Measurements from ENCODE around the gene HECW1.
"Not testable (repeated sequence)": the region's sequence is repeated elsewhere in the genome, so short reads cannot be mapped to it uniquely, and the experiment has no call there.

Gene HECW1

DNA sequence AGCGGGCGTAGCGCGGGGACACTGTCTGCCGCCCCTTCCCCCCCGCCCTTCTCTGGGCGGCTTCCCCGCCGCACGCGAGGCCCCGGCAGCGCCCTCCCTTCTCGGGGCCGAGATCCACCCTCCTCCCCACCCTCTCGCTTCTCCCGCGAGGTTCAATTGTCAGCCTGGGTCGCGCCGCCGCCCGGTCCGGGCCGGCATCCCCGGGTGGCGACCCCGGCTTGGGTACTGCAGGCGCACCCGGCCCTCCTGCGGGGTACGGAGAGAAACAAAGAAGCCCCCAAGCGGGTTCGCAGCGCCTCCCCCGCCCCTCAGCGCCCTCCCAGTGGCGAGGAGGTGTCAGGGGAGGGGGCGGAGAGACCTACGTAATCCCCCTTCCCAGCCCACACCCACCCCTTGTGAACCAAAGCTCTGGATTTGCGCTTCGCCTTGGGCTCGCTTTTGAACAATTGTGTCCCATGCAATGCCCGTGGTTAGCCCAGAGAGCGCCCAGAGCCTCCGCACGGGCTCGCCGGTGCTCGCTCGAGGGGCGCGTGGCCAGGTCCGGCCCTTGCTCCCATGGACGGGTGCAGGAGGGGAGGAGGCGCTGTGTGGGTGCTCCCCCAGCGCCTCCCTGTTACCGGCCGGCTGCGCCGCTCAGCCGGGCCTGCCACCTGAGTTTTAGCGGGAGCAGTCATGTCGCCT lies 634 bp downstream of the HECW1 start:
- no peak for DNase-seq

- DNase-seq = no peak
Observed at GRCh38 chr7:43113622-43114457, 1.4 kb downstream of the HECW1 start.

GRCh38 chr7:43114458-43114780 lies 2.0 kb downstream of the HECW1 start:
- DNase-seq = no peak

DNA sequence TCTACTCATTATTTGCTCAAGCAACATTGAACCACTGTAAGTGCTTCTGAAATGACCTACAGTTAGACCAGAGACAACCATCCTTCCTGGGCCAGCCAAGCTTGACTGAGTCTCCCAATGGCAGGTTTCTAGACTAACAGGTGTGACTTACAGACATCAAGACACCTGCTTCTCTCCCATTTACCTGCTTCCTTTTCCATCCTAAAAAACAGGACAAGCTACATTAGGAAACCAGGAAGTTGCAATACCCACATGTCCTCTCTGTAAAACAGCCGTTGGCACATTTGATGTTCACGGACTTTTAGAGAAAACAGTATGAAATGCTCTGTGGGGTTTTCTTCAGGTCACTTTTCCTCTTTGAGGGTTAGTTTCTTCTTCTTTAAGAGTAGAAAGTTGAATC lies 4.0 kb downstream of the HECW1 start:
- no peak for DNase-seq

- DNase-seq = no peak
Observed at GRCh38 chr7:43117095-43117494, 4.6 kb downstream of the HECW1 start.

DNA sequence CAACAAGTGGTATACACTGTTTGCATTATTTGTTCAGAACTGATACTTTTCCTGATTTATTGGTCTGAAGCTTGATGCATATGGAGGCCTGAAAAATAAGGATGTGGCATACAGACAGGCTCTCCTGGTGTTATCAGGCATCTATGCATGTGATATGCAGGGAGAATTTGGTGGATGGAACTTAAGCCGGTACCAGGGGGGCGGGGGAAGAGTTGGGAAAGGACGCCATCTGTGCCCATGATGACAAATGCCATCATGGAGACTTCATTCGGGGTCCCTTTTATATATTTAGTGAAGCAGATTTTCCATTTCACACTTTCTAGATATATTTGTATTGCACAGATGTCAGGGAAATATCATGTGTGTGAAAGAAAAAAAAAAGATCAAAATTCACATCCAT lies 5.4 kb downstream of the HECW1 start:
- DNase-seq = no peak

DNA sequence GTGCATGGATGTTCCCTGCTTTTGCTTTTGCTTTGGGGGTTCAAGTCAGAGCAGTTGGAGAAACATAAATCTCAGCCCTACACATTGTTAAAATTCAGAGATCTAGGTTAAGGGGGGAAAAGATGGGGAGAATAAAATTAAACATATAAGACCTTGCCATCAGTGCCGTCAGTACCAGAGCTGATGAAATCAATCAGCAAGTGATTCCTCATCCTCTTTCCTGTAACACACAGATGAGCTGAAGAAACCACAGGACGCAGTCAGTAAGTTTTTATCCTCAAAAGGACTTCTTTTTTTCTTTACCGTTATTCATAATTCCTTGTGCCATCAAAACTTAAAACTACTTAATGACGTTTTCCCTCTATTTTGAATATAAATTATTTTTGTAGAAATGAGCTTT lies 5.9 kb downstream of the HECW1 start:
- no peak for DNase-seq

GRCh38 chr7:43119371-43120075 lies 7.1 kb downstream of the HECW1 start:
- DNase-seq = no peak

- no peak for DNase-seq
Observed at GRCh38 chr7:43121973-43122372, 9.5 kb downstream of the HECW1 start.

- DNase-seq = no peak
Observed at GRCh38 chr7:43123457-43123856, 11.0 kb downstream of the HECW1 start.

DNA sequence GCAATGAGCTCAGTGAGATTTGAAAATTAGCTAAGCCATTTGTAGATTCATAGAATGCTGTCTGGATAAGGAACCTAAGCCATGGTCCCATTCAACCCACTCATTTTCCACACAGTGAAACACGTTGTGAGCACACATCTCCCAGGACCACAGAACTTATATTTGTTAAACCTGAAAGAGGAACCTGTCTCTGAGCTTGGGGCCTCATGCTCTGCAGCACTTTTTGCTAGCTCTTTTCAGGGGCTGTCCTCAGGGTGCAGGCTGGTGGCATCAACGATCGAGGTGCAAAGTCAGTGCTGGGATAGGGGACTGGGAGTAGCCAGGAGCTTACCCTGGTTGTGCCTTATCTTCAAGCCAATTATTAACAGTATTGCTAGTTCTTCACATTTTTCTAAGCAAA lies 11.9 kb downstream of the HECW1 start:
- DNase-seq = no peak

GRCh38 chr7:43130347-43130746 lies 17.9 kb downstream of the HECW1 start:
- no peak for DNase-seq

GRCh38 chr7:43135129-43135528 lies 22.7 kb downstream of the HECW1 start:
- DNase-seq = no peak

DNA sequence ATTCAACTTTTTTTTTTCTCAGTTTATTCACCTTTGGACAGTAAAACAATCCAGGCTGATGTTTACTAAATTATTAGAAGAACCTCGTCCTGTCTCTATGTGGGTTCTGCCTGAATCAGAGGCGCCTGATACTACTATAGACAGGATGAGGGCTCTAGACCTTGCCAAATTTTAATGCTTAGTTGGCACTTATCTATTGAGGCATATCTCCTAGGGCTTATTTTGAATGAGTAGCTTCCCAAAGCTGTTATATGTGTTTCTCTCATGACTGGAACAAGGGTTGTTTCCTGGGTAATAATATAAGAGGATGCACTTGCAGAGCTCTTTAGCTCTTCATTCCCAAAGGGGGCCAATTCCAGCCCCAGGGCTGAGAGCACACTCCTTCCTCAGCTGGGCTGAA lies 23.6 kb downstream of the HECW1 start:
- no peak for DNase-seq

DNA sequence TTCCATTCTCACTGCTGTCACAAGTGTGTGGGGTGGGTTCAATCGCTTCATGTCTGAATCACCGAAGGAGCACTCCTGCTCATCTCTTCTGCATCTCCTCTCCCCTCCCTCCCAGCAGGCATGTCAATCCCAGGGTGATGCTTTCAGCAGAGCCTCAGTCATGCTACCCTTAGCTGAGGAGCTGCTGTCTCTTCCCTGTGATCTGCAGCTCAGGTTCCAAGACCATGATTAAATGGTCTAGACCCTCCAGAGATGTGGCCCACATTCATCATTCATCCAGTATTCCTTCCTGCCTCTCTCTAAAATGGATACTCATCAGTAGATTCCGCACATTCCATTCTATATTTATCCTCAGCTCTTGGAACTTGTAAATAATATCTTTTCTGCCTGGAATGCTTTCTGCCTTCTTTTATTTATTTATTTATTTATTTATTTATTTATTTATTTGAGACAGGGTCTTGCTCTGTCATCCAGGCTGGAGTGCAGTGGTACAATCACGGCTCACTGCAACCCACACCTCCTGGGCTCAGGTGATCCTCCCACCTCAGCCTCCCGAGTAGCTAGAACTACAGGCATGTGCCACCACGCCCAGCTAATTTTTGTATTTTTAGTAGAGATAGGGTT lies 24.8 kb downstream of the HECW1 start:
- DNase-seq = not testable (repeated sequence)

DNA sequence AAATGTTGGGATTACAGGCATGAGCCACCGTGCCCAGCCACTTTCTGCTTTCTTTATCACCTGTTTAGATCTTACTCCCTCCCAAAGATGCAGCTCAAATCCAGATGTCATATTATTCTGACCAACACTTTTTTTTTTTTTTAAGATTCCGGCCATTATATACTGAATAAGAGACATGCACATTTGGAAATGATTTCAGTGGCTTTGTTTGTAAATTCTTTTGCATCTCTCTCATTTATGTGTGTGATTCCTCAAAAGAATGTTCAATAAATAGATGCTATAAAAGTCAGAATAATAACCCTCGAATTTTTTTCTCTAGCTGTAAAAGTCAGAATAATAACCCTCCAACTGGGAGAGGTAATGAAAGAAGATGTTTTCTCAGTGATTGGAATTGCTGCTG lies 25.4 kb downstream of the HECW1 start:
- no peak for DNase-seq

DNA sequence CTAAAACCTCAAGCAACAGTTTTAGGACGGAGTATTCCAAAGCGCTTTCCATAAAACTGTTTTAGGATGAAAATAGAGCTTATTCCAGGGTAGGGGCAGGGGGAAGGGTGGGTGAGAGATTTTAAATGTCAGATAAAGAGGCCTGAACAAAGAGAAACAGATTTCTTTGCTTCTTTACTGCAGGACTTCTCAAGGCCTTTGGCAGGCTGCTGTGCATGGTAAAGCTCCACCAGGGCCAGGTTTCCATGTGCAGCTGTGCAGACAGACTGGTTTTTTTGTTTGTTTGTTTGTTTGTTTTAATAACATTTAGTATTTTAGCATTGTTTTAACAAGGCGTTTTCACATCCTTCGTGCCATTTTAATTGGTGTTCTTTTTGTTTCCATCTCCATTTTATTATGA lies 26.3 kb downstream of the HECW1 start:
- DNase-seq = no peak

GRCh38 chr7:43139137-43139536 lies 26.7 kb downstream of the HECW1 start:
- DNase-seq = no peak

GRCh38 chr7:43140186-43140585 lies 27.7 kb downstream of the HECW1 start:
- DNase-seq = no peak

DNA sequence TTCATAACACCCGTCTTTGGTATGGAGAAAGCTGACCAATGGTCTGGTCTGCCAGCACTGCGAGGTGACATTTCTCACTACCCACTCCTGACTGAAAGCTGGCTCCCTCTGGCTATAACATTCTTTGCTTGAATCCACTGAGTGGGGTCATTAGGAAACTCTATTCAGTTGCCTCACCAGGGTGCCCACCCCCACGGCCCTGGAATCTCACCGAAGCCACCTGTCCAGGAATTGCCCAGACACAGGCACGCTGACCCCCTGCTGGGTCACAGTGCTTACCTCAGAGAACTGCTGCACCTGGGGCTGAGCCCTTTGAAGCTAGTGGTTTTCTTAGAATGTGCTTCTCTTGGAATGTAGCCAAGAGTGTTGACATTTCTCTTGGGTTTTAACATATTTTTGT lies 28.6 kb downstream of the HECW1 start:
- no peak for DNase-seq

DNA sequence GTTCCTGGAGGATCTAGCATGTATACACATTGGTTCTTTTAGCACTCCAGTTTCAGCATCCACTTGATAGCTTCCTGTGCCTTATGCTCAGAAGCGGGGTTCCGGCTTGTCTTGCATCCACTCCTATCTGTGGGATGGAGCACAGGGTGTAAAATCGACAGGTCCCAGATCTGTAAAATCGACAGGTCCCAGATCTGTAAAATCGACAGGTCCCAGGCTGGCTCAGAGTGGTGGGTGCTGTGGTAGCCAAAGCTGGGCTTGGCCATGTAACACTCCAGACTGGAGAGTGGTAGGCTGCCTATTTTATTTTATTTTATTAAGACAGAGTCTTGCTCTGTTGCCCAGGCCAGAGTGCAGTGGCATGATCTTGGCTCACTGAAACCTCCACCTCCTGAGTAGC lies 30.3 kb downstream of the HECW1 start:
- no peak for DNase-seq

GRCh38 chr7:43143918-43144589 lies 31.6 kb downstream of the HECW1 start:
- DNase-seq = no peak

GRCh38 chr7:43148161-43148731 lies 35.8 kb downstream of the HECW1 start:
- DNase-seq = no peak

All from CD4-positive, alpha-beta T cell treated with Interferon gamma for 1 hour (primary cell).